ENCODE measurements around the gene NFKBIB.

The NFKBIB gene

GRCh38 chr19:38958301-38958700 lies 58.5 kb downstream of the NFKBIB start:
- DNase-seq (ENCODE audit: low read depth, low spot score) = no peak
